Measurements from ENCODE around the gene EIPR1. TPM values are rescaled to one million over a fixed set of nuclear protein-coding genes. Genes with fewer than 3 reads are reported as not detected.
"Not testable (repeated sequence)": the region's sequence is repeated elsewhere in the genome, so short reads cannot be mapped to it uniquely, and the experiment has no call there.

EIPR1 gene
- total RNA-seq, 1 donor from 2014 or later, result 52.9 TPM

- DNase-seq (ENCODE audit: low read depth), result no peak
These were observed 86.5 kb downstream of the EIPR1 start for GRCh38 chr2:3291113-3291512.

GRCh38 chr2:3290655-3291054, 87.0 kb downstream of the EIPR1 start:
- DNase-seq (ENCODE audit: low read depth), result no peak

GRCh38 chr2:3289971-3290370, 87.6 kb downstream of the EIPR1 start:
- no peak for DNase-seq (ENCODE audit: low read depth)

- DNase-seq (ENCODE audit: low read depth), result no peak
These were observed 88.1 kb downstream of the EIPR1 start for GRCh38 chr2:3289526-3289925.

DNA sequence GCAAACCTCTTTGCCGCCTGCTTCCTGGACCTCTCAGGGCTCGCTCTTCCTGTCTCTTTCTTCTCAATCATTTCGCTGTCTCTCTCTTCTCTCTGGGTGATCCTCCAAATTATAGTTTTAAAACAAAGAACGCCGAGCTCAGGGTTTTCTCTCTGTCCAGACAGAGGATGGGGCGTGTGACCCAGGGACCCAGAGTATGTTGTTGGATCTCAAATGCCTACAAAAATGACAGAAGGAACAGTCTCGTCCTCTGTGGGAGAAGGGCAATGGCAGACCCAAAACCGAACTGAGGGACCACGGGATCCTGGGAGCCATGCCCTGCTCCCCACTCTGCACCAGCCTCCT, 88.5 kb downstream of the EIPR1 start:
- no peak for DNase-seq (ENCODE audit: low read depth)

GRCh38 chr2:3288470-3289170, 89.0 kb downstream of the EIPR1 start:
- no peak for DNase-seq (ENCODE audit: low read depth)

DNA sequence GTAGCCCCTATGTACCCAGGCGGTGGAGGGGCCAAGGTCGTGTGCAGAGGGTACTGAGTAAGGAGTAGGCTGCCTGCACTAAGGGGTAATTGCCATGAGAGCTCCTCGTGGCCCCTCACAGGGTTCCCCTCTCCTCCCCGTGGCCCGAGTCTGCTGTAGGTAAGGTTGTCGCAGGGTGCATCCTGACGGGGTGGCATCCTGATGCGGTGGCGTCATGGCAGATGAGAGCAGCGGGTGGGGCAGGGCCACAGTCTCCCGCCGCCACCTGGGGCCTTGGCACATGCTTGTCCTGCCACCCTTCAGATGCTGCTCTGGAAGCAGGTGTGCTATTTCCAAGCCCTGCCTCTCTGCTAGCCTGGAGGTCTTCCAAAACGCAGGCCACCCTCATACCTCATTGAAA, 89.7 kb downstream of the EIPR1 start:
- DNase-seq (ENCODE audit: low read depth), result no peak

- not testable (repeated sequence) for DNase-seq (ENCODE audit: low read depth)
These were observed 91.0 kb downstream of the EIPR1 start for GRCh38 chr2:3286646-3287036.

GRCh38 chr2:3285901-3286645, 91.5 kb downstream of the EIPR1 start:
- DNase-seq (ENCODE audit: low read depth), result no peak

DNA sequence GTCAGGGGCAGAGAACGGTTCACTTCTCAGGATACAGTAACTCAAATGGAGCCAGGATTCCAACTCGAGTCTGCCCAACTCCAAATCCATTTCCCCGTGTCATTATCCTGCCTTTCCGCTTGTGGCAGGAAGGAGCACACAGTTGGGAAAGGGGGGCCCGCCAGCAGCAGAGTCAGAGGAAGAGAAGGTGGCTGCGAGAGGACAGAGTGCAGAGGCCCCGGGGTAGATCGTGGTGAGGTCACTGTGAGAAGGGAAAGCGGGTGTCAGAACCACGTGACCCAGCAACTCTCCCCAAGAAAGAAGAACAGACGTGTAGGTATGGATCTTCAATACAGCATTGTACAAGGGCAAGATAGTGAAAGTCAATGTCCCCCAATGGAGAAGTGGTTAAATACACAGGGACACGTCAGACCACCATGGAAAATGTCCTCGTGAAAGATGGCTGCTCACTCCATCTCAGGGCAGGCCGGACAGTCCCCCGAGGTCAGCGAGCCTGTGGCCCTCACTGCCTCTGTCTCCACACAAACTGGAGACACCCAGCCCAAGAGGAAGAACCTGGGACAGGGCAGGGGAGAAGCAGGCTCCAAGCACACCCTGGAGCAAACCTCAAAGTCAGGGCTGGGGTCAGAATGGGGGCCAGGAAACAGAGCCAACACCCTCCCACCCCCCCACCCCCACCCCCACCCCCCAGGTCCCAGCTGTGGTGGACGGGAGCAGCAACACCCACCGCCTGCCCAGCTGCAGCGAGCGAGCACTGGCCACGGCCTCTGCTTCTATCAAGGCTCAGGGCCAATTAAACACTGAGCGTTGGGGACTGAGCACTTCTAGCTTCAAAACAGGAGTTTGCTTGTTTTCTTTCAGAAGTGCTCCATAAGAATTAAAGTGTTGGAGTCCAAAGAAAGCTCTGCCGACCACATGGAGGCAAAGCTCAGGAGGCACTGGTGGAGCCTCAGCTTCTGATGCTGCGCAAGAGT, 92.7 kb downstream of the EIPR1 start:
- no peak for DNase-seq (ENCODE audit: low read depth)

DNA sequence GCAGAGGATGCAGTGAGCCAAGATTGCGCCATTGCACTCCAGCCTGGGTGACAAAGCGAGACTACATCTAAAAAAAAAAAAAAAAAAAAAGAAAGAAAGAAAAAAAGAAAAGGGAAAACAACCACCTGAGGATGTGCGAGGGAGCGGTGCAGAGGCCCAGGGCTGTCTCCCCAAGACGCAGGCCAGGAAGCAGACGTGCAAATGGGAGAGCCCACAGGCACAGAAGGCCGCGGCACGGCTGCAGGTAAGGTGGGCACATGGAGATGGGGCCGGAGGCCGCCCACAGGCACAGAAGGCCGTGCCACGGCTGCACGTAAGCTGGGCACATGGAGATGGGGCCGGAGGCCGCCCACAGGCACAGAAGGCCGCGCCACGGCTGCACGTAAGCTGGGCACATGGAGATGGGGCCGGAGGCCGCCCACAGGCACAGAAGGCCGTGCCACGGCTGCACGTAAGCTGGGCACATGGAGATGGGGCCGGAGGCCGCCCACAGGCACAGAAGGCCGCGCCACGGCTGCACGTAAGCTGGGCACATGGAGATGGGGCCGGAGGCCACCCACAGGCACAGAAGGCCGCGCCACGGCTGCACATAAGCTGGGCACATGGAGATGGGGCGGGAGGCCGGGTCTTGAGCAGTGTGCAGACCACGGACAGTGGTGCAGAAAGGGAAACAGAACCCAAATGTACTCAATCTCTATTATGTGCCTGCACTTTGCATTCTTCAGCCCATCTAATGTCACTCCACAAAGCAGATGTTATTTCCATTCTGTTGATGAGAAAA, 93.6 kb downstream of the EIPR1 start:
- not testable (repeated sequence) for DNase-seq (ENCODE audit: low read depth)

DNA sequence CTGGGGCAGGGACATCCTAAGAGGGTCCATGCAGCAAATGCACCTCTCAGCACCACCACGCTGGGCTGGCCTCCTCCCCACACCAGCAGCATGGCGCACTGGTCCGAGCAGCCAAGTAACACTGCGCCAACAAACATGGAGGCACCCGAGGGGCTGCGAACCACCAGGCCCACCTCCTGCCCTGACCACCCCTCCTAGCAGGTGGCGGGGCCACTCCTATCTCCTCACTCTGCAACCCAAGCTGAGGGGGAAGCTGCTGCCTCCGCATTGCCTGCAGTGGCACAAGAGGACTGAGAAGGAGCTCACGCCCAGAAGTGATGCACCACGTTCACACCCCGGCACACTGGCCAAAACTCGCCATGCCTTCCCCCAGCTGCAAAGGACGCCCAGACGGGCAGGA, 94.4 kb downstream of the EIPR1 start:
- DNase-seq (ENCODE audit: low read depth), result no peak

DNA sequence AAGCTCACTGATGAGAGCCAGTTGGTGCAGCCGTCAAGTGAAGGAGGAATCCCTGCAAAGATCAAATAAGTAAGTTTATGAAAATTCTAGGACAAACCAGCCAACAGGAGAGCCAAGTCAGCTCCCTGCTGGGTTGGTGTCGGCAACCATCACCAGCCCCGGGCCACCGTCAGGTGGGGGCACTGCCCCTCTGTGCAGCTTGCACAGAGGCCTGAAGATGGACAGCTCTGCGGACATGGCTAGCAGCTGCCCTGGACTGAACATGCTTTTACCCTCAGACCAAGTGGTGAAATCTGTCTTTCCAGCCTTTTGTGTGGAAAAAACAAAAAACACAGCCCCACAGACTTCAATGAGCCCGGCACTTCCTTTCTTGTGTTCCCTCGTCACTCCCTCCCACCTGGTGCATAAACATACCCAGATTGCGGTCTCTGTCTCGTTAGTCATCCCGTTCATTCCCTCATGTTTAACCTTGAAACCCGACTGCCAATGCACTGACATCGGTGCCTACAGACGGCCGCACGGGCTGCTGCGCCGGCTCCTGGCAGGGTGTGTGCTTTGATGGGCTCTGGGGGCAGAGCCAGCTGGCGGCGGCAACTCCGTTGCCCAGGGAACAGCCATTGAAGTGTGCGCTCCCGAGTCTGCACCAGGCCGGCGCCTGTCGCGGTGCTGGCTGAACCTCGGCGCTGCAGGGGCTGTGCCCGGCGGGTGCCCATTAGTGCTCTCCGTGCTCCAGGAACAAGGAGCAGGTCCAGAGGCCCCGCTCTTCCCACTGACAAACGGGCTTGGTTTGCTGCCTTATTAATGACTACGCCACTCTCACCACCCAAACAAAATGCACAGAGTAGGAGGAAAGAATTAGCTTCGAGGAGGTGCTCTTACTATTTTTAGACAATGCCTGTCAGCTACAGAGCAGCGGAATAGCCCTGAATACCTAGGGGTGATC, 95.3 kb downstream of the EIPR1 start:
- peak; percentile 75 for DNase-seq (ENCODE audit: low read depth)

DNA sequence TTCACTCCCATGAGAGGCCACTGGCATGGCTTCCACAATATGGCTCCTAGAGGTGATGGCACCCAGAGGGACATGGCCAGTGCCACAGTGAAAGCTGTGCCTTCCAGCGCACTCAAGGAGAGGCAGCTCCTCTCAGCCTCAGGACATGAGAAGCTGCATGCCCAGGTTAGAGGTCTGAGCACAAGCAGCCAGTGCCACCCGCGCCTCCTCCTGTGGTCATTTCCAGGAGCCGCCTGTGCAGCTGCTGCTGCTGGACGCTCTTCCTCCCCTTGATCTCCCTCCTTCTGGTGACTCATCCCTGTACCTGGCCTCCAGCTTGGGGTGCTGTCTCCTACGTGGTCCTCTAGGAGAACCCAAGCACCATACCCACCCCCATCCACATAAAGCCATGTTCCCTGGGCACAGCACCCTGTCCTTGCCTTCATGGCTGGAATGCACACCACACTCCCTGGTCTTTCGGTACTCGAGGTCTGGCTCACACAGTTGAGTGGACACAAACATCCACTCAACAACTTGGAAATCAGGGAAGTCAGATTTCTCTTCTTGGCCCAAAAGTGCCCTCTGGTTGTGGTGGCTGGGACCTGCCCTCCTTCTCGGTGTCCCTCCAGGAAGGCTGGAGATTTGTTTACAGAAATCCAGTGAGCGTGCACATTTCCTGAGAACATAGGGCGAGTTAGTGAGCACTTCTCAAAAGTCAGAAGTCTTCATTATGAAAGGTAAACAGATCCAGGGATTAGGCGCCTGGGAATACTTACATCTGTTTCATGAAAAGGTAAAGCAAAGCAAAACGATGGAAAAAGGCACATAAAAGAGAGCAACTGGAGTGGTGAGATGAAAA, 96.7 kb downstream of the EIPR1 start:
- DNase-seq (ENCODE audit: low read depth), result no peak

GRCh38 chr2:3280197-3280596, 97.4 kb downstream of the EIPR1 start:
- no peak for DNase-seq (ENCODE audit: low read depth)

DNA sequence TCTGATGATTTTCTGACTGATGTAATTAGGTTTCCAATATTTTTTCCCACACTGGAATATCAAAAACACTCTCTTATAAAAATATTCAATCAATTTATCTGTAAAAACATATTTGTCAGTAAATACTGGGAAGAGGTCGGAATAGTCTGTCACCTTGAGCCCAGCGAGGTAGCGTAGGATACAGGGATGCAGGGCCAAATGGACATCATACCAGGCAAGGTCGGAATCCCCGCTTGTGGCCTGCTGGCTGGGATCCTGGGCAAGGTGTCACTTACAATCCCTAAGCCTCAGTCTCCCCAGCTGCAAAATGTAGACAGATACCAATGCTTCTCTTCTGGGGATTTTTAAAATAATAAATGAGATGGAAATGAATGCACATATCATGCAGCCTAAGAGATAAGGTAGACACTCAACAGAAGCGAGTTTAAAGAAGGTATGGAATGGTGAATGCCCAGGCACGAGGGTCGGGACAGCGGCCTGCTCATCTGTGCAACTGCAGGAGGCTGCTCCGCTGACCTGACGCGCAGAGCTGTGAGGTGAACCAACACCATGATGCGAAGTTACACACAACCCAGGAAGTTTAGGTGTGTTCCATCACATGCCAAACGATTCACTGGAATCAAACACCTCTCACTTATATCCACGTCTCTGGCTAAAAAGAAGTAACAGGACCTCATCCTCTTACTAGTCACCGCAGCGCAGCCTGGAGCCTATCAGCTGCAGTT, 98.2 kb downstream of the EIPR1 start:
- no peak for DNase-seq (ENCODE audit: low read depth)

DNA sequence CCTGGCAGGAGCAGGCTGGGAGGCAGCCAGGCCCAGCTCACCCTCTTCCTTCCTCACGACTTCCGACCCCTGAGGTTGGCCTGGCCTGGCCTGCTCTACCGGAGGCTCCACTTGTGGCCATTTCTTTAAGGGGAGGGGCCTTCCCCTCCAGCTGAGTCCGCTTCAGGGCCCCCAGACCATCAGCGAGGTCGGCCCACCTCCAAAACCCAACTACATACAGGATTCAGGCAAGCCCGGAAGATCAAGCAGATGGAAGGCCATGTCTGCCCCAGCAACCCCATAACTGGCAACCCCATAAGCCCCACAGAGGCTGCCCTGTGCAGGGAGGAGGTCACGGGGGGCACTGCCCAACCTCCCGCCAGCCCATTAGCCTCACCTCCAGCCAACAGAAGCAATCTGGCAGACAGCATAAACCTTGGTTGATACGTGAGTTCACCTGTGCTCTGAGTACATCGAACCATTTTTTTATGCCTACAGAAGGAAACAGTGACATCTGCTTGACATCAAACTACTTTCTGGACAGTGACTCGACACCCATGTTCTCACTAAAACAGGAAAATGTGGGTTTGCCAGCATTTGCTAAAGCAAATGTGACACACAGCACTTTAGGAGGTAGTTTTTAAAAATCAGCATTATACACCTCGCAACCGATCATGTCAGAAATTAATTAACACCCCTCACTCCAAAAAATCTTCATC, 98.9 kb downstream of the EIPR1 start:
- DNase-seq (ENCODE audit: low read depth), result no peak

All from myocyte (in vitro differentiated cells).